HEK293 (cell line): ENCODE results near the gene EFCAB9.

ENCODE experiments used
- CTCF ChIA-PET: fragments of 350-600 bp; formaldehyde crosslinking; extraction: SDS; loops from one replicate; lab custom pipeline; 2021; ENCODE audit warnings: antibody characterized with exemption; lab: Yijun Ruan, JAX
- POLR2A ChIA-PET: fragments of 300-600 bp; formaldehyde crosslinking; extraction: SDS; loops from one replicate; lab custom pipeline; 2020; ENCODE audit warnings: antibody characterized with exemption, inconsistent platforms; lab: Yijun Ruan, JAX
- H3K27ac ChIP-seq: fragments of 200-500 bp; sonication (Bioruptor generic); 2 replicates; pipeline ENCODE4 v1.5.1; 2014; ENCODE audit warnings: low read depth, low read length, control low read depth, inconsistent platforms; ENCODE audit errors: extremely low read depth
- H3K36me3 ChIP-seq, 2 experiments: fragments of 200-500 bp in 1 of 2; sonication (Bioruptor generic) in 1 of 2; 1 replicate in 1 of 2; 2 replicates in 1 of 2; pipeline ENCODE4 v1.5.1; 2014 to 2017; ENCODE audit warnings: inconsistent platforms in 2 of 2, low read length in 2 of 2; ENCODE audit not compliant: control insufficient read depth in 2 of 2, insufficient read depth in 1 of 2
- H3K4me1 ChIP-seq: fragments of 200-500 bp; sonication (Bioruptor generic); 2 replicates; pipeline ENCODE4 v1.5.1; 2014; ENCODE audit warnings: mild to moderate bottlenecking, low read length, inconsistent platforms; ENCODE audit not compliant: control insufficient read depth, insufficient read depth
- H3K4me3 ChIP-seq: 2 replicates; pipeline ENCODE4 v1.5.1; 2011; ENCODE audit warnings: low read depth, mild to moderate bottlenecking, control low read depth, low read length, moderate library complexity
- H3K9me3 ChIP-seq: fragments of 200-500 bp; sonication (Bioruptor generic); 2 replicates; pipeline ENCODE4 v1.5.1; 2014; ENCODE audit warnings: low read depth, low read length, inconsistent platforms; ENCODE audit not compliant: control insufficient read depth, insufficient read depth
- HOXA7 ChIP-seq: sonication (generic); formaldehyde crosslinking; IDR thresholded peaks from 2 replicates; pipeline ENCODE4 v1.8.1; 2022; ENCODE audit warnings: missing genetic modification reagents, borderline replicate concordance
- OSR2 ChIP-seq: fragments of 450-650 bp; formaldehyde crosslinking; IDR thresholded peaks from 2 replicates; pipeline ENCODE4 v1.5.1; 2016; ENCODE audit warnings: missing biosample characterization, missing genetic modification characterization
- SCRT2 ChIP-seq: fragments of 450-650 bp; formaldehyde crosslinking; IDR thresholded peaks from 2 replicates; pipeline ENCODE4 v1.5.1; 2016; ENCODE audit warnings: missing biosample characterization, missing genetic modification characterization
- SP2 ChIP-seq: fragments of 450-650 bp; formaldehyde crosslinking; IDR thresholded peaks from 2 replicates; pipeline ENCODE4 v1.5.1; 2016; ENCODE audit warnings: missing biosample characterization, missing genetic modification characterization
- TCF7L2 ChIP-seq: IDR thresholded peaks from 2 replicates; pipeline ENCODE4 v1.6.1; 2011; ENCODE audit warnings: low read depth, mild to moderate bottlenecking, inconsistent platforms, low read length, moderate library complexity, borderline replicate concordance
- ZBTB1 ChIP-seq: fragments of 450-650 bp; formaldehyde crosslinking; IDR thresholded peaks from 2 replicates; pipeline ENCODE4 v1.5.1; 2016; ENCODE audit warnings: missing biosample characterization, missing genetic modification characterization
- ZBTB17 ChIP-seq: fragments of 450-650 bp; formaldehyde crosslinking; IDR thresholded peaks from 2 replicates; pipeline ENCODE4 v1.5.1; 2016; ENCODE audit warnings: missing biosample characterization, missing genetic modification characterization
- ZBTB44 ChIP-seq: fragments of 450-650 bp; IDR thresholded peaks from 2 replicates; pipeline ENCODE4 v1.5.1; 2018; ENCODE audit warnings: missing biosample characterization, mild to moderate bottlenecking, missing genetic modification characterization
- ZFHX2 ChIP-seq: fragments of 450-650 bp; formaldehyde crosslinking; conservative IDR thresholded peaks from 2 replicates; pipeline ENCODE4 v1.5.1; 2016; ENCODE audit warnings: missing biosample characterization, missing genetic modification characterization
- ZIC2 ChIP-seq: fragments of 450-650 bp; formaldehyde crosslinking; IDR thresholded peaks from 2 replicates; pipeline ENCODE4 v1.5.1; 2016; ENCODE audit warnings: missing biosample characterization, missing genetic modification characterization
- ZNF121 ChIP-seq: fragments of 450-650 bp; formaldehyde crosslinking; IDR thresholded peaks from 2 replicates; pipeline ENCODE4 v1.5.1; 2016; ENCODE audit warnings: missing biosample characterization, missing genetic modification characterization
- ZNF16 ChIP-seq: fragments of 450-650 bp; formaldehyde crosslinking; IDR thresholded peaks from 2 replicates; pipeline ENCODE4 v1.5.1; 2016; ENCODE audit warnings: low read depth, missing biosample characterization, missing genetic modification characterization
- ZNF175 ChIP-seq: fragments of 450-650 bp; formaldehyde crosslinking; IDR thresholded peaks from 2 replicates; pipeline ENCODE4 v1.5.1; 2016; ENCODE audit warnings: missing biosample characterization, missing genetic modification characterization
- ZNF24 ChIP-seq: fragments of 450-650 bp; formaldehyde crosslinking; IDR thresholded peaks from 2 replicates; pipeline ENCODE4 v1.5.1; 2016; ENCODE audit warnings: missing biosample characterization, missing genetic modification characterization
- ZNF341 ChIP-seq: fragments of 450-650 bp; formaldehyde crosslinking; IDR thresholded peaks from 2 replicates; pipeline ENCODE4; 2016; ENCODE audit warnings: low read depth, missing biosample characterization, missing genetic modification characterization
- ZNF391 ChIP-seq: fragments of 450-650 bp; formaldehyde crosslinking; IDR thresholded peaks from 2 replicates; pipeline ENCODE4 v1.5.1; 2016; ENCODE audit warnings: low read depth, missing biosample characterization, missing genetic modification characterization, borderline replicate concordance
- ZNF544 ChIP-seq: fragments of 450-650 bp; formaldehyde crosslinking; IDR thresholded peaks from 2 replicates; pipeline ENCODE4 v1.5.0; 2017; ENCODE audit warnings: missing biosample characterization, missing genetic modification characterization
- ZNF585B ChIP-seq: fragments of 450-650 bp; formaldehyde crosslinking; IDR thresholded peaks from 2 replicates; pipeline ENCODE4 v1.5.1; 2016; ENCODE audit warnings: missing biosample characterization, missing genetic modification characterization
- ZNF658 ChIP-seq: fragments of 450-650 bp; formaldehyde crosslinking; IDR thresholded peaks from 2 replicates; pipeline ENCODE4; 2016; ENCODE audit warnings: missing biosample characterization, missing genetic modification characterization
- ZNF76 ChIP-seq: fragments of 450-650 bp; formaldehyde crosslinking; IDR thresholded peaks from 2 replicates; pipeline ENCODE4; 2016; ENCODE audit warnings: low read depth, missing biosample characterization, missing genetic modification characterization, borderline replicate concordance
- ZSCAN30 ChIP-seq: fragments of 450-650 bp; IDR thresholded peaks from 2 replicates; pipeline ENCODE4 v1.5.1; 2018; ENCODE audit warnings: missing biosample characterization, mild to moderate bottlenecking, missing genetic modification characterization, moderate library complexity
- TF ChIP-seq, protein P1 (sequence below): fragments of 450-650 bp; formaldehyde crosslinking; IDR thresholded peaks from 2 replicates; pipeline ENCODE4 v1.5.0; 2017; ENCODE audit warnings: missing biosample characterization, missing genetic modification characterization, borderline replicate concordance
- TF ChIP-seq, protein P2 (sequence below): fragments of 450-650 bp; formaldehyde crosslinking; IDR thresholded peaks from 2 replicates; pipeline ENCODE4 v1.5.1; 2016; ENCODE audit warnings: missing biosample characterization, missing genetic modification characterization
- TF ChIP-seq, protein P3 (sequence below): fragments of 450-650 bp; formaldehyde crosslinking; IDR thresholded peaks from 2 replicates; pipeline ENCODE4 v1.5.1; 2016; ENCODE audit warnings: missing biosample characterization, missing genetic modification characterization

Gene EFCAB9

DNA sequence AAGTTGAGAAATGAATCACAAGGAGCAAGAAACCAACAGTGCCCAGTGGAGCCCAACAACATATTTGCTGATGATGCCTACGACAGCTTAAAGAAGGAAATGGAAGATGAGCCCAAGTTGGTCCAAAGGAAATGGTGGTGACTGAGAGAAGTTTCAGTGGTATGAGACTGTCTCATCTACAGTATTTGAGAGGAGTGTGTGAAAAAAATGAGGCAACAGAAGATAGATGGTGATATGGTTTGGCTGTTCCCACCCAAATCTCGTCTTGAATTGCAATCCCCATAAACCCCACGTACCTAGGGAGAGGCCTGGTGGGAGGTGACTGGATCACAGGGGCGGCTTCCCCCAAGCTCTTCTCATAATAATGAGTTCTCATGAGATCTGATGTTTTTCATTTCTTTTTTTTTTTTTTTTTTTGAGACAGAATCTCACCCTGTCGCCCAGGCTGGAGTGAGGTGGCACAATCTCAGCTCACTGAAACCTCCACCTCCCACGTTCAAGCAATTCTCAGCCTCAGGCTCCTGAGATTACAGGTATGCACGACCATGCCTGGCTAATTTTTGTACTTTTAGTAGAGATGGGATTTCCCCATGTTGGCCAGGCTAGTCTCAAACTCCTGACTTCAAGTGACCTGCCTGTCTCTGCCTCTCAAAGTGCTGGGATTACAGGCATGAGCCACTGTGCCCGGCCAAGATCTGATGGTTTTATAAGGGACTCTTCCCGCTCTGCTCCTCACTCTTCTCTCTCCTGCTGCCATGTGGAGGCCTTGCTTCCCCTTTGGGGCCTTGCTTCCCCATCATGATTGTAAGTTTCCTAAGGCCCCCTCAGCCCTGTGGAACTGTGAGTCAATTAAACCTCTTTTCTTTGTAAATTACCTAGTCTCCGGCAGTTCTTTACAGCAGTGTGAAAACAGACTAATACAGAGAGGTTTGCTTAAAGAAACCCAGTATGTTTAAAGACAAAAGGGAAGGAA lies 30.2 kb downstream of the EFCAB9 start:
- TF ChIP-seq HOXA7 (CRISPR knock-in tag): no peak
- TF ChIP-seq ZNF544 (tag by site-specific recombination): no peak
- TF ChIP-seq TCF7L2: no peak
- TF ChIP-seq ZSCAN30: no peak
- TF ChIP-seq SCRT2 (tag by site-specific recombination): no peak
- TF ChIP-seq ZNF391 (tag by site-specific recombination): no peak
- TF ChIP-seq ZBTB17: no peak
- TF ChIP-seq, protein P1, sequence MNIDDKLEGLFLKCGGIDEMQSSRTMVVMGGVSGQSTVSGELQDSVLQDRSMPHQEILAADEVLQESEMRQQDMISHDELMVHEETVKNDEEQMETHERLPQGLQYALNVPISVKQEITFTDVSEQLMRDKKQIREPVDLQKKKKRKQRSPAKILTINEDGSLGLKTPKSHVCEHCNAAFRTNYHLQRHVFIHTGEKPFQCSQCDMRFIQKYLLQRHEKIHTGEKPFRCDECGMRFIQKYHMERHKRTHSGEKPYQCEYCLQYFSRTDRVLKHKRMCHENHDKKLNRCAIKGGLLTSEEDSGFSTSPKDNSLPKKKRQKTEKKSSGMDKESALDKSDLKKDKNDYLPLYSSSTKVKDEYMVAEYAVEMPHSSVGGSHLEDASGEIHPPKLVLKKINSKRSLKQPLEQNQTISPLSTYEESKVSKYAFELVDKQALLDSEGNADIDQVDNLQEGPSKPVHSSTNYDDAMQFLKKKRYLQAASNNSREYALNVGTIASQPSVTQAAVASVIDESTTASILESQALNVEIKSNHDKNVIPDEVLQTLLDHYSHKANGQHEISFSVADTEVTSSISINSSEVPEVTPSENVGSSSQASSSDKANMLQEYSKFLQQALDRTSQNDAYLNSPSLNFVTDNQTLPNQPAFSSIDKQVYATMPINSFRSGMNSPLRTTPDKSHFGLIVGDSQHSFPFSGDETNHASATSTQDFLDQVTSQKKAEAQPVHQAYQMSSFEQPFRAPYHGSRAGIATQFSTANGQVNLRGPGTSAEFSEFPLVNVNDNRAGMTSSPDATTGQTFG (tag by site-specific recombination): no peak
- TF ChIP-seq, protein P2, sequence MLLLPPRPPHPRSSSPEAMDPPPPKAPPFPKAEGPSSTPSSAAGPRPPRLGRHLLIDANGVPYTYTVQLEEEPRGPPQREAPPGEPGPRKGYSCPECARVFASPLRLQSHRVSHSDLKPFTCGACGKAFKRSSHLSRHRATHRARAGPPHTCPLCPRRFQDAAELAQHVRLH: no peak
- no peaks in the 10 kb centered on the region for H3K9me3 ChIP-seq
- ChIA-PET POLR2A (interaction anchor here (0.6 kb wide), 1 partner anchor 229 kb away, joined by 3 read pairs; no protein-coding TSS in a partner anchor), CTCF (no interaction called here)
- H3K4me1 ChIP-seq: no peaks in the 10 kb centered on the region
- no peak overlapping the region for H3K27ac ChIP-seq
- no peak overlapping the region for H3K4me3 ChIP-seq
- H3K36me3 ChIP-seq: peaks cover 12 to 43% of the 10 kb centered on the region in 2 experiments; a peak in 2 of 3 replicates

GRCh38 chr5:172224996-172225395 lies 31.0 kb downstream of the EFCAB9 start:
- Histone ChIP-seq H3K9me3 (no peaks in the 10 kb centered on the region), H3K4me3 (no peak overlapping the region), H3K4me1 (no peaks in the 10 kb centered on the region), H3K27ac (no peak overlapping the region), H3K36me3 (peaks cover 16 to 41% of the 10 kb centered on the region in 2 experiments)
- POLR2A ChIA-PET: no interaction called here
- TF ChIP-seq ZNF585B (tag by site-specific recombination): no peak
- no peak for TF ChIP-seq ZNF658 (tag by site-specific recombination)
- TF ChIP-seq, protein P2: no peak
- TF ChIP-seq, protein P3, sequence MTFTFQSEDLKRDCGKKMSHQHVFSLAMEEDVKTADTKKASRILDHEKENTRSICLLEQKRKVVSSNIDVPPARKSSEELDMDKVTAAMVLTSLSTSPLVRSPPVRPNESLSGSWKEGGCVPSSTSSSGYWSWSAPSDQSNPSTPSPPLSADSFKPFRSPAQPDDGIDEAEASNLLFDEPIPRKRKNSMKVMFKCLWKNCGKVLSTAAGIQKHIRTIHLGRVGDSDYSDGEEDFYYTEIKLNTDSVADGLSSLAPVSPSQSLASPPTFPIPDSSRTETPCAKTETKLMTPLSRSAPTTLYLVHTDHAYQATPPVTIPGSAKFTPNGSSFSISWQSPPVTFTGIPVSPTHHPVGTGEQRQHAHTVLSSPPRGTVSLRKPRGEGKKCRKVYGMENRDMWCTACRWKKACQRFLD: no peak
- TF ChIP-seq OSR2 (tag by site-specific recombination): no peak
- no peak for TF ChIP-seq ZNF16
- TF ChIP-seq ZNF76: no peak
- no peak for TF ChIP-seq ZBTB1
- no peak for TF ChIP-seq ZNF24 (tag by site-specific recombination)
- CTCF ChIA-PET: no interaction called here

GRCh38 chr5:172229904-172230303 lies 35.9 kb downstream of the EFCAB9 start:
- Histone ChIP-seq H3K4me1 (no peaks in the 10 kb centered on the region), H3K4me3 (no peak overlapping the region), H3K36me3 (peaks cover 22 to 60% of the 10 kb centered on the region in 2 experiments), H3K9me3 (no peaks in the 10 kb centered on the region), H3K27ac (no peak overlapping the region)
- CTCF ChIA-PET: interaction anchor here (0.5 kb wide), 1 partner anchor 15 kb away, joined by 3 read pairs; no protein-coding TSS in a partner anchor
- POLR2A ChIA-PET: interaction anchor here (0.7 kb wide), 1 partner anchor 678 kb away, joined by 5 read pairs; no protein-coding TSS in a partner anchor
- TF ChIP-seq SP2 (tag by site-specific recombination) (no peak), ZIC2 (tag by site-specific recombination) (no peak), ZNF121 (tag by site-specific recombination) (no peak), ZFHX2 (tag by site-specific recombination) (no peak), ZNF175 (tag by site-specific recombination) (no peak), ZNF341 (tag by site-specific recombination) (no peak), ZBTB44 (no peak)
